Glutamatergic neuron (in vitro differentiated cells): ENCODE data around the gene HSD3B1. TPM values are rescaled to one million over a fixed set of nuclear protein-coding genes. Genes with fewer than 3 reads are reported as not detected.

Experiments used
- DNase-seq: peaks from one replicate; pipeline ENCODE4 v3.0.0; 2022
- H3K27ac Mint-ChIP-seq: one replicate; pipeline ENCODE4 v1.8.0; 2020; ENCODE audit warnings: mild to moderate bottlenecking, mixed read lengths, inconsistent platforms; ENCODE audit not compliant: unreplicated experiment
- H3K27me3 Mint-ChIP-seq: one replicate; pipeline ENCODE4 v1.8.0; 2020; ENCODE audit warnings: mild to moderate bottlenecking, moderate library complexity, mixed read lengths, inconsistent platforms; ENCODE audit not compliant: unreplicated experiment
- H3K36me3 Mint-ChIP-seq: one replicate; pipeline ENCODE4 v1.8.0; 2020; ENCODE audit warnings: mild to moderate bottlenecking, mixed read lengths, inconsistent platforms; ENCODE audit not compliant: unreplicated experiment
- H3K4me1 Mint-ChIP-seq: one replicate; pipeline ENCODE4 v1.8.0; 2020; ENCODE audit warnings: mild to moderate bottlenecking, low read depth, mixed read lengths, inconsistent platforms; ENCODE audit not compliant: unreplicated experiment
- H3K4me3 Mint-ChIP-seq: one replicate; pipeline ENCODE4 v1.8.0; 2020; ENCODE audit warnings: mild to moderate bottlenecking, mixed read lengths, inconsistent platforms; ENCODE audit not compliant: unreplicated experiment
- H3K9me3 Mint-ChIP-seq: one replicate; pipeline ENCODE4 v1.8.0; 2020; ENCODE audit warnings: mild to moderate bottlenecking, moderate library complexity, mixed read lengths, inconsistent platforms; ENCODE audit not compliant: unreplicated experiment
- CTCF ChIP-seq: fragments of 200-600 bp; sonication (generic); IDR thresholded peaks from one replicate; pipeline ENCODE4 v1.5.0; 2021; ENCODE audit not compliant: partially characterized antibody, unreplicated experiment
- total RNA-seq: library from RNA; stranded (reverse); fragmentation: NEBNext Ultra II Directional; extraction: Animal tissue kit (Norgen Biotek cat#: 25700); gene quantifications from one replicate; pipeline ENCODE4 v1.2.1, GENCODE V29; 2021; ENCODE audit not compliant: unreplicated experiment

HSD3B1 gene
- total RNA-seq, 1 donor from 2014 or later, result not detected

GRCh38 chr1:119532324-119532910 is 25.4 kb downstream of the HSD3B1 start:
- Mint-ChIP-seq H3K9me3 (no peaks in the 10 kb centered on the region), H3K27ac (no peak overlapping the region), H3K27me3 (no peaks in the 10 kb centered on the region), H3K4me3 (no peak overlapping the region), H3K36me3 (no peaks in the 10 kb centered on the region), H3K4me1 (no peaks in the 10 kb centered on the region)
- no peak for TF ChIP-seq CTCF
- DNase-seq, result no peak

GRCh38 chr1:119535381-119535780 is 28.4 kb downstream of the HSD3B1 start:
- Mint-ChIP-seq H3K4me3 (no peak overlapping the region), H3K27me3 (no peaks in the 10 kb centered on the region), H3K9me3 (no peaks in the 10 kb centered on the region), H3K27ac (no peak overlapping the region), H3K36me3 (no peaks in the 10 kb centered on the region), H3K4me1 (no peaks in the 10 kb centered on the region)
- TF ChIP-seq CTCF, result no peak
- DNase-seq, result no peak

GRCh38 chr1:119537966-119538365 is 31.0 kb downstream of the HSD3B1 start:
- TF ChIP-seq CTCF, result no peak
- H3K36me3 Mint-ChIP-seq, result no peaks in the 10 kb centered on the region
- H3K9me3 Mint-ChIP-seq, result peaks cover 2% of the 10 kb centered on the region
- no peaks in the 10 kb centered on the region for H3K27me3 Mint-ChIP-seq
- no peak overlapping the region for H3K4me3 Mint-ChIP-seq
- H3K27ac Mint-ChIP-seq, result no peak overlapping the region
- DNase-seq, result no peak
- H3K4me1 Mint-ChIP-seq, result no peaks in the 10 kb centered on the region

GRCh38 chr1:119539636-119540035 is 32.6 kb downstream of the HSD3B1 start:
- Mint-ChIP-seq H3K9me3 (peaks cover 2% of the 10 kb centered on the region), H3K4me3 (no peak overlapping the region), H3K4me1 (no peaks in the 10 kb centered on the region), H3K36me3 (no peaks in the 10 kb centered on the region), H3K27me3 (no peaks in the 10 kb centered on the region), H3K27ac (no peak overlapping the region)
- no peak for DNase-seq
- TF ChIP-seq CTCF, result no peak

GRCh38 chr1:119541389-119541788 is 34.4 kb downstream of the HSD3B1 start:
- DNase-seq, result no peak
- H3K27ac Mint-ChIP-seq, result no peak overlapping the region
- H3K4me1 Mint-ChIP-seq, result no peaks in the 10 kb centered on the region
- no peaks in the 10 kb centered on the region for H3K27me3 Mint-ChIP-seq
- no peak for TF ChIP-seq CTCF
- H3K36me3 Mint-ChIP-seq, result no peaks in the 10 kb centered on the region
- H3K9me3 Mint-ChIP-seq, result peaks cover 2% of the 10 kb centered on the region
- H3K4me3 Mint-ChIP-seq, result no peak overlapping the region
